ENCODE results near the gene ZSCAN5B. TPM values are rescaled to one million over a fixed set of nuclear protein-coding genes. Genes with fewer than 3 reads are reported as not detected.

The ZSCAN5B gene
- total RNA-seq, 3 donors from 2014 or later = not detected

- H3K4me3 ChIP-seq = no peak overlapping the region
- H3K36me3 ChIP-seq (ENCODE audit: low read depth) = no peaks in the 10 kb centered on the region
- ATAC-seq = no peak
- intact Hi-C loops (cut with DNase I, micrococcal nuclease) = loop anchor here in 1 of 2 donors (10.0 kb wide), 1 partner anchor 99 kb away; no protein-coding TSS in a partner anchor
- no peaks in the 10 kb centered on the region for H3K9me3 ChIP-seq
- H3K4me1 ChIP-seq (ENCODE audit: low read depth) = no peaks in the 10 kb centered on the region
- no peak for DNase-seq
- no peak for TF ChIP-seq CTCF (IDR thresholded peaks at IDR 0.05)
These were observed 23.5 kb downstream of the ZSCAN5B start for GRCh38 chr19:56174086-56174485.

GRCh38 chr19:56170261-56170660 lies 27.3 kb downstream of the ZSCAN5B start:
- DNase-seq (no peak), ATAC-seq (no peak)
- intact Hi-C loops (cut with DNase I, micrococcal nuclease) = loop anchor here in 1 of 2 donors (10.0 kb wide), 1 partner anchor 95 kb away; no protein-coding TSS in a partner anchor

GRCh38 chr19:56167064-56167578 lies 30.5 kb downstream of the ZSCAN5B start:
- Histone ChIP-seq H3K36me3 (ENCODE audit: low read depth) (no peaks in the 10 kb centered on the region), H3K9me3 (no peaks in the 10 kb centered on the region), H3K4me3 (no peak overlapping the region), H3K4me1 (ENCODE audit: low read depth) (no peaks in the 10 kb centered on the region)
- TF ChIP-seq CTCF (IDR thresholded peaks at IDR 0.05) = no peak
- no peak for ATAC-seq
- no peak for DNase-seq
- intact Hi-C loops (cut with DNase I, micrococcal nuclease) = no loop called here

More at GRCh38 chr19:56170261-56170660, 27.3 kb downstream of the ZSCAN5B start:
- H3K4me1 ChIP-seq (ENCODE audit: low read depth) = no peaks in the 10 kb centered on the region
- H3K9me3 ChIP-seq = no peaks in the 10 kb centered on the region
- no peaks in the 10 kb centered on the region for H3K36me3 ChIP-seq (ENCODE audit: low read depth)
- no peak overlapping the region for H3K4me3 ChIP-seq
- TF ChIP-seq CTCF (IDR thresholded peaks at IDR 0.05) = no peak

GRCh38 chr19:56163097-56163496 lies 34.5 kb downstream of the ZSCAN5B start:
- no peaks in the 10 kb centered on the region for H3K9me3 ChIP-seq

GRCh38 chr19:56162258-56162657 lies 35.3 kb downstream of the ZSCAN5B start:
- intact Hi-C loops (cut with DNase I, micrococcal nuclease) = loop anchor here in 1 of 2 donors (5.0 kb wide), 1 partner anchor 75 kb away; no protein-coding TSS in a partner anchor
- TF ChIP-seq CTCF (IDR thresholded peaks at IDR 0.05) = no peak
- Histone ChIP-seq H3K9me3 (no peaks in the 10 kb centered on the region), H3K4me3 (no peak overlapping the region), H3K4me1 (ENCODE audit: low read depth) (no peaks in the 10 kb centered on the region), H3K36me3 (ENCODE audit: low read depth) (no peaks in the 10 kb centered on the region)
- DNase-seq (no peak), ATAC-seq (no peak)

More at GRCh38 chr19:56163097-56163496, 34.5 kb downstream of the ZSCAN5B start:
- DNase-seq (no peak), ATAC-seq (no peak)
- Histone ChIP-seq H3K36me3 (ENCODE audit: low read depth) (no peaks in the 10 kb centered on the region), H3K4me3 (no peak overlapping the region), H3K4me1 (ENCODE audit: low read depth) (no peaks in the 10 kb centered on the region)
- TF ChIP-seq CTCF (IDR thresholded peaks at IDR 0.05) = no peak
- intact Hi-C loops (cut with DNase I, micrococcal nuclease) = loop anchor here in 1 of 2 donors (5.0 kb wide), 1 partner anchor 76 kb away; no protein-coding TSS in a partner anchor
